ENCODE data around the gene CHRNA5. TPM values are rescaled to one million over a fixed set of nuclear protein-coding genes. Genes with fewer than 3 reads are reported as not detected.

CHRNA5 gene
- total and polyA plus RNA-seq, 5 donors from 2014 or later: 0.08 to 2.0 (median 0.61) TPM; not detected in 1

DNA sequence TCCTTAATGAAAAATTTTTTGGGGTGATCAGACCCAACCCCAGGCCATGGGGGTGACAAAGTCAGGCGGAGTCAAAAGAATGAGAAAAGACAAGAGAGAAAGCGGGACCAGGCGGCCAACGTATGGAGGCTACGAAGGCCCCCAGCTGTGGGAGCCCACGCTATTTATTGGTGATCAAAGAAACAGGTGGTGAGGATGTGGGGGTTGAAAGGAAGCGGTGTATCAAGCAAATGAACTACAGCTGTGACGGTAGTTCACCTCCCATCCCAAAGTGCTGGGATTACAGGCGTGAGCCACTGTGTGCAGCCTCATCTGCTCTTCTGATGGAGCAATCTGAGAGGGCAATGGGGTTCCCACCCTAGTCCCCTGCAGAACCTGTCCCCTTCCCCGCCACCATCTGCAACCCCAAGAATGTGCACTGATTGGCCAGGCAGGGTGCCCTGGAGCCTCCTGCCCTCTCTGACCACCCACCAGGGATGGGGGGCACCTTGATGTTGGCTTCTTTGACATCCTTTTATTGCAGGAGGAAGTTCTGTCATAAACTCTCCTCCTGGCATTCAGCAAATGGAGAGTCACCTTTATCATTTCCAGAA is 56.6 kb downstream of the CHRNA5 start:
- H3K27me3 ChIP-seq (ENCODE audit: control insufficient read depth, insufficient read depth, low read length): peaks cover 15% of the 10 kb centered on the region
- ATAC-seq (ENCODE audit: low read depth in 2 of 2) (no peak), DNase-seq (no peak)
- peaks cover 48% of the 10 kb centered on the region for H3K27me3 Mint-ChIP-seq
- H3K36me3 Mint-ChIP-seq: no peaks in the 10 kb centered on the region
- no peaks in the 10 kb centered on the region for H3K9me3 ChIP-seq (ENCODE audit: control insufficient read depth in 2 of 2, low read length in 2 of 2)
- H3K9me3 Mint-ChIP-seq: no peaks in the 10 kb centered on the region
- peaks cover 7% of the 10 kb centered on the region for H3K4me1 ChIP-seq (ENCODE audit: control insufficient read depth, insufficient read depth, low read length, poor library complexity, severe bottlenecking)
- H3K27ac Mint-ChIP-seq: no peak overlapping the region
- peaks cover 0 to 18% (median 4%) of the 10 kb centered on the region in 4 donors for H3K4me1 Mint-ChIP-seq
- H3K27ac ChIP-seq (ENCODE audit: insufficient read depth, low read length, poor library complexity, severe bottlenecking): no peak overlapping the region
- no peak overlapping the region for H3K4me3 ChIP-seq (ENCODE audit: low read depth, low read length)
- no peaks in the 10 kb centered on the region for H3K36me3 ChIP-seq (ENCODE audit: control insufficient read depth, insufficient read depth, low read length)
- no peak overlapping the region for H3K4me3 Mint-ChIP-seq

DNA sequence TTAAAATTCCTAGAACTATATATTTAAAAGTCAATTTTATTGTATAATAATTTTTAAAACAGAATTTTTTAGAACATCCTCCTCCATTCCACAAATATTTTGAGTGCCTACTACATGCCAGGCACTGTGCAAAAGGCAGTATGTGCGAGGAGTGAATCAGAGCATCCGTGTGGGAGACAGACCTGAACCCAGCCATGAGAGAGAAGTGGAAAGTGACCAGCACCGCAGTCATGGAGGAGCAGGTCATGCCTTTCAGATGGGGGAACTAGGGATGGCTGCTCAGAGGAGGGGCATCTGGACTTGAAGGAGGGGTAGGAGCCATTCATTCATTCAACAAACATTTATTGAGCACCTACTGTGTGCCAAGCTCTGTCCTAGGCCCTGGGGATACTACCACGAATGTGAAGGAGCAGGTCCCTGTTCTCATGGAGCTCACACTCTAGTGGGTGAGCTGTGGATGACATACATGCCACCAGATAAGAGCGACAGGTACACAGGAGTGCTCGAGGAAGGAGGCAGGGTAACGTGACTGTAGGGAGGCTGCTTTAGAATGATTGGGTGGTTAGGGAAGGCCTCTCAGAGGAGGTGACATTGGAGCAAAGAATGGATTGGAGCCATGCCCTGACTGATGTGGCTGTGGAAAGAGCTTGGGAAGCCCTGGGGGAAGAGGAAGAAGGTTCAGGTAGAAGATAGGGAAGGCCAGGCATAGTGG is 58.6 kb downstream of the CHRNA5 start:
- no peaks in the 10 kb centered on the region for H3K9me3 Mint-ChIP-seq
- no peak overlapping the region for H3K27ac Mint-ChIP-seq
- H3K27me3 ChIP-seq (ENCODE audit: control insufficient read depth, insufficient read depth, low read length): peaks cover 13% of the 10 kb centered on the region
- no peaks in the 10 kb centered on the region for H3K9me3 ChIP-seq (ENCODE audit: control insufficient read depth in 2 of 2, low read length in 2 of 2)
- peaks cover 45% of the 10 kb centered on the region for H3K27me3 Mint-ChIP-seq
- H3K36me3 Mint-ChIP-seq: no peaks in the 10 kb centered on the region
- ATAC-seq (ENCODE audit: low read depth in 2 of 2) (no peak), DNase-seq (no peak)
- no peaks in the 10 kb centered on the region for H3K36me3 ChIP-seq (ENCODE audit: control insufficient read depth, insufficient read depth, low read length)
- peaks cover 0 to 14% (median 0%) of the 10 kb centered on the region in 4 donors for H3K4me1 Mint-ChIP-seq
- no peak overlapping the region for H3K4me3 Mint-ChIP-seq
- H3K4me3 ChIP-seq (ENCODE audit: low read depth, low read length): no peak overlapping the region
- H3K4me1 ChIP-seq (ENCODE audit: control insufficient read depth, insufficient read depth, low read length, poor library complexity, severe bottlenecking): peaks cover 7% of the 10 kb centered on the region
- no peak overlapping the region for H3K27ac ChIP-seq (ENCODE audit: insufficient read depth, low read length, poor library complexity, severe bottlenecking)

DNA sequence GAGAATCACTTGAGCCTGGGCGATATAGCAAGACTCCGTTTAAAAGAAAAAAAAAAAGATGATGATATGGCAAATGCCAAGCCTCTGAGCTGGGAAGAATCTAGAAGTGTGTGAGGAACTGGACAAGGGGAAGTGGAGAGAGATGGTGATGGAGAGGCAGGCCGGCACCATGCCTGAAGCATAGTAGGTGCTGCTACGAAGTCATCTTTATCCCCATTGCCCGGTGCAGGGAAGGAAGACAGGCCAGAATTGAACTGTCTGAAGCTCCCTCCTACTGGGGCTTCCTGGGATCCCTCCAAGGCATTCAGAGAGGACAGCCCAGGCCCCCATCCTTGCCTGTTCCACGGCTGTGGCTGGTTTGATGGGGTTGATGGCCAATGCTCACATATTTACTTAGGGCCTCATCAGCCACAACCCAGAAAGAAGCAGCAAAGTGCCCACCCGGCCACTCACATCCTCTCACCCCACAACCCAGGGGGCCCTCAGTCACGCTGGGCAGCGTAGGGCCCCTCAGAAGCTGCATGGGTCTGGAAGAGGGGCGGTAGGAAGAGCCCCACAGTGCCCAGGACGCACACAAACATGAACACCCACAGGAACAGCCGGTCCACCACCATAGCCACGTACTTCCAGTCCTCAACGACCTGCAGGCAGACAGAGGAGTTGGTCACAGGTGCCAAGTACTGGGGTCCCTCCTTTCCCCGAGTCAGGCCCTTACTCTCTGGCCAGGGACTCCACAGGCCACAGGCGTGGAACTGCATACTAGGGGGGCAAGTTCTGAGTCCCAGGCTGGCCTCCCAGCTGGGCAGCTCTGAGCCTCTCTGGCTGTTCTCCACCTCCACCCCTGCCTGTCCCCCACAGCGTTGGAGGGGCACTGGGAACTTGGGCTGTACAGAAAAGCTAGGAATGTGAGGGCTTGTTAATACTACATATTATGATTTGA is 59.6 kb downstream of the CHRNA5 start:
- H3K4me1 ChIP-seq (ENCODE audit: control insufficient read depth, insufficient read depth, low read length, poor library complexity, severe bottlenecking): peaks cover 7% of the 10 kb centered on the region
- peaks cover 9% of the 10 kb centered on the region for H3K27me3 ChIP-seq (ENCODE audit: control insufficient read depth, insufficient read depth, low read length)
- Mint-ChIP-seq H3K4me1 (peaks cover 0 to 8% (median 0%) of the 10 kb centered on the region in 4 donors), H3K4me3 (no peak overlapping the region), H3K27me3 (peaks cover 43% of the 10 kb centered on the region), H3K36me3 (no peaks in the 10 kb centered on the region), H3K27ac (no peak overlapping the region), H3K9me3 (no peaks in the 10 kb centered on the region)
- no peaks in the 10 kb centered on the region for H3K9me3 ChIP-seq (ENCODE audit: control insufficient read depth in 2 of 2, low read length in 2 of 2)
- ATAC-seq (ENCODE audit: low read depth in 2 of 2): no peak
- H3K27ac ChIP-seq (ENCODE audit: insufficient read depth, low read length, poor library complexity, severe bottlenecking): no peak overlapping the region
- H3K4me3 ChIP-seq (ENCODE audit: low read depth, low read length): no peak overlapping the region
- no peak for DNase-seq
- no peaks in the 10 kb centered on the region for H3K36me3 ChIP-seq (ENCODE audit: control insufficient read depth, insufficient read depth, low read length)

DNA sequence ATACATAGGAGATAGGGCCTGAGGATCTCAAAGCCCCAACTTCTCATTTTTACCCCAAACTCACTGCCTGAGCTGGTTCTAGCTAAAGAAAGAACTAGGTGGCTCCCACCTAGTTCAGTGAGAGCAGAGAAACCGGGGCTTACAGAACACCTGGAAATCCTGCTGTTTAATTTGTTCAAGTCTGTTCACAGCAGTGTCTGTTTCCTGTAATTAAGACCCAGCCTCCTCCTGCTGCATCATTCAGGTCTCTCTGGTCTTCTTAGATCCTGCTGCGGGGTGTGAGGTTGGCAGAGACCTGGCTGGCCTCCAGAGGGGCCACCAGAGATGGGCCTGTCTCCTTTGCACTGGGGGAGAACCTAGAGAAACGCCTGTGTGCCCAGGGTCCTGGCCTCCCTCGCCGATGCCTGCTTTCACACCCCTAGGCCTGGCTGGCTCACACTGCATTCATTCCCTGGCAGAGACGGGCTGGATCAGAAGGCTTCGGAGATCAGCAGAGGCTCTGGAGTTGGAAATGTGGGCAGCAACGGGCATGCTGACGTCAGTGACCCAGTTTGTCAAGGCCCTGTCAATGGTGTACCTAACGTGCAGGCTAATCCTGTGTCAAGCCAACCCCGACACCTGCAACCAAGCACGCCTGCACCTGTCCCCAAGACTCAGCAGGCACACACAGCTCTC is 60.4 kb downstream of the CHRNA5 start:
- peaks cover 9% of the 10 kb centered on the region for H3K27me3 ChIP-seq (ENCODE audit: control insufficient read depth, insufficient read depth, low read length)
- H3K4me1 Mint-ChIP-seq: peaks cover 0 to 8% (median 0%) of the 10 kb centered on the region in 4 donors
- H3K4me1 ChIP-seq (ENCODE audit: control insufficient read depth, insufficient read depth, low read length, poor library complexity, severe bottlenecking): peaks cover 2% of the 10 kb centered on the region
- no peaks in the 10 kb centered on the region for H3K9me3 Mint-ChIP-seq
- H3K9me3 ChIP-seq (ENCODE audit: control insufficient read depth in 2 of 2, low read length in 2 of 2): no peaks in the 10 kb centered on the region
- no peaks in the 10 kb centered on the region for H3K36me3 ChIP-seq (ENCODE audit: control insufficient read depth, insufficient read depth, low read length)
- H3K4me3 Mint-ChIP-seq: no peak overlapping the region
- no peaks in the 10 kb centered on the region for H3K36me3 Mint-ChIP-seq
- peaks cover 42% of the 10 kb centered on the region for H3K27me3 Mint-ChIP-seq
- ATAC-seq (ENCODE audit: low read depth in 2 of 2): no peak
- no peak overlapping the region for H3K4me3 ChIP-seq (ENCODE audit: low read depth, low read length)
- no peak overlapping the region for H3K27ac ChIP-seq (ENCODE audit: insufficient read depth, low read length, poor library complexity, severe bottlenecking)
- DNase-seq: no peak
- no peak overlapping the region for H3K27ac Mint-ChIP-seq

DNA sequence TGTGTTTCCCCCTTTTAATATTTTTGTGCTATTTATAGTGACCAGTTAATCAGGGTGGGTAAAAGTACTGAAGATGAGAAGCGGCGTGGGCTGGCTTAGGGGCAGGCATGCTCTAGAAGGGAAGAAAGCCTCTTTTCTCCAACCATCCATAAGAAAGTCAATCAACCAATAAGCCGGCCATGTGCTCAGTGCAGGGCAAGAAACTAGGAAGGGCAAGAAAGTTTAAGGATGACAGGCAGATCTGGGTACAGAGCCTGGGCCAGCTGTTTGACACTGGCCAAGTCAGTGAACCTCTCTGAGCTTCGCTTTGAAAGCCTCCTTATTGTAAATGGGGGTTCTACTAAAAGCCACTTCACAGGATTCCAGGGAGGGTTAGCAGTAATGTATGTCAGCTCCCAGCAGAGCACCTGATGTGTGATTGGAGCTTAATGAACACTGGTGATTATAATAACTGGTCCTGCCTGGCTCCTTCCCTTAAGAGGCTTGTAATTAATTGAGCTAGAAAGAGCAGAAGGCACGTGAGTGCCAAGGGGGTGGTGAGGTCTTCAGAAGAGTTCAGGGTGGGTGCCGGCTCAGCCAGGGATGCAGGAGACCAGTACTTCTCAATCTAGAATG is 61.2 kb downstream of the CHRNA5 start:
- DNase-seq: no peak
- no peak overlapping the region for H3K4me3 Mint-ChIP-seq
- H3K27ac Mint-ChIP-seq: no peak overlapping the region
- ATAC-seq (ENCODE audit: low read depth in 2 of 2): no peak
- H3K9me3 Mint-ChIP-seq: no peaks in the 10 kb centered on the region
- no peaks in the 10 kb centered on the region for H3K4me1 ChIP-seq (ENCODE audit: control insufficient read depth, insufficient read depth, low read length, poor library complexity, severe bottlenecking)
- no peaks in the 10 kb centered on the region for H3K9me3 ChIP-seq (ENCODE audit: control insufficient read depth in 2 of 2, low read length in 2 of 2)
- H3K4me3 ChIP-seq (ENCODE audit: low read depth, low read length): no peak overlapping the region
- H3K4me1 Mint-ChIP-seq: peaks cover 0 to 4% (median 0%) of the 10 kb centered on the region in 4 donors
- peaks cover 40% of the 10 kb centered on the region for H3K27me3 Mint-ChIP-seq
- H3K27me3 ChIP-seq (ENCODE audit: control insufficient read depth, insufficient read depth, low read length): peaks cover 9% of the 10 kb centered on the region
- no peaks in the 10 kb centered on the region for H3K36me3 Mint-ChIP-seq
- H3K36me3 ChIP-seq (ENCODE audit: control insufficient read depth, insufficient read depth, low read length): no peaks in the 10 kb centered on the region
- no peak overlapping the region for H3K27ac ChIP-seq (ENCODE audit: insufficient read depth, low read length, poor library complexity, severe bottlenecking)

DNA sequence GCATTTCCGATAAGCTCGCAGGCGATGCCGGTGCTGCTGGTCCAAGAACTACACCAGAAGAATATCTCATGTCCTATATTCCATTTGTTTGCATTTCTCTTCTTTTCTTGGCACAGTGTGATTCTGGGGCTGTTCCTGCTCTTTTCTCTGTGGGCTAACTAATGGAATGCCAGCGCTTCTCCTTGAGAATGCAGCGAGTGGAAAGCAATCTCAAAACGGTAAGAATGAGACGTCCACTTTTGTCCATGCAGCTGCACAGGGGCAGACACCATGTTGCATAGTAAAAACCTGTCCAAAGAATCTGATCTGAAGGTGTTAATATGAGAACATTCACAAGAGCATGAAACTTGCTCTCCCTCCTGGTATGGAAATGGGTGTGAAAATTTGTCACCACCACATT is 62.0 kb downstream of the CHRNA5 start:
- H3K4me3 ChIP-seq (ENCODE audit: low read depth, low read length): no peak overlapping the region
- no peak overlapping the region for H3K4me3 Mint-ChIP-seq
- H3K36me3 Mint-ChIP-seq: no peaks in the 10 kb centered on the region
- no peaks in the 10 kb centered on the region for H3K36me3 ChIP-seq (ENCODE audit: control insufficient read depth, insufficient read depth, low read length)
- H3K27ac Mint-ChIP-seq: no peak overlapping the region
- H3K27ac ChIP-seq (ENCODE audit: insufficient read depth, low read length, poor library complexity, severe bottlenecking): no peak overlapping the region
- no peaks in the 10 kb centered on the region for H3K9me3 ChIP-seq (ENCODE audit: control insufficient read depth in 2 of 2, low read length in 2 of 2)
- peaks cover 37% of the 10 kb centered on the region for H3K27me3 Mint-ChIP-seq
- DNase-seq: no peak
- peaks cover 8% of the 10 kb centered on the region for H3K27me3 ChIP-seq (ENCODE audit: control insufficient read depth, insufficient read depth, low read length)
- no peaks in the 10 kb centered on the region for H3K4me1 ChIP-seq (ENCODE audit: control insufficient read depth, insufficient read depth, low read length, poor library complexity, severe bottlenecking)
- ATAC-seq (ENCODE audit: low read depth in 2 of 2): no peak
- H3K4me1 Mint-ChIP-seq: no peaks in the 10 kb centered on the region
- no peaks in the 10 kb centered on the region for H3K9me3 Mint-ChIP-seq

DNA sequence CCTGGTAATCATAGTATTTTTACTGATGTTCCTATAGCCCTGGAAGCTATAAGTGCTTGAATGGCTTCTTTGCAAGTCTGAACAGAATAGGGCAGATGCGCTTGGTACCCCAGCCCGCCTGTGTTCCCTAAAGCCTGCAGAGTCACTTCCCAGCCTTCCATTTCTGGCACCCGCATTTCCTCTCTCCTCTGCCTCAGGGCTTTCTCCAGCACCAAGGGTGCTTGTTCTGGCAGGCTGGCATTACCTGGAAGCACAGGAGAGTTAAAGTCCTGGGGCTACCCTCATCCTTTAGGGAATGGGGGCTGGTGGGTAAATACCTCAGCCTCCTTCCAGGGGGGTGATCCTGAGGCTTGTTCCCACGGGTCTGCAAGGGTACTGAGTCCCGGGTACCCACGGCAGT is 62.9 kb downstream of the CHRNA5 start:
- H3K4me3 Mint-ChIP-seq: no peak overlapping the region
- H3K36me3 Mint-ChIP-seq: no peaks in the 10 kb centered on the region
- Histone ChIP-seq H3K4me3 (ENCODE audit: low read depth, low read length) (no peak overlapping the region), H3K27me3 (ENCODE audit: control insufficient read depth, insufficient read depth, low read length) (peaks cover 3% of the 10 kb centered on the region), H3K9me3 (ENCODE audit: control insufficient read depth in 2 of 2, low read length in 2 of 2) (no peaks in the 10 kb centered on the region), H3K36me3 (ENCODE audit: control insufficient read depth, insufficient read depth, low read length) (no peaks in the 10 kb centered on the region), H3K4me1 (ENCODE audit: control insufficient read depth, insufficient read depth, low read length, poor library complexity, severe bottlenecking) (no peaks in the 10 kb centered on the region), H3K27ac (ENCODE audit: insufficient read depth, low read length, poor library complexity, severe bottlenecking) (no peak overlapping the region)
- H3K27ac Mint-ChIP-seq: no peak overlapping the region
- H3K27me3 Mint-ChIP-seq: peaks cover 29% of the 10 kb centered on the region
- no peaks in the 10 kb centered on the region for H3K4me1 Mint-ChIP-seq
- ATAC-seq (ENCODE audit: low read depth in 2 of 2): no peak
- H3K9me3 Mint-ChIP-seq: peaks cover 0 to 4% (median 0%) of the 10 kb centered on the region in 7 donors
- DNase-seq: no peak

All from CD4-positive, CD25-positive, alpha-beta regulatory T cell (primary cell).